GM18861 (cell line): ENCODE results near the gene GPR12.

Experiments used
- ATAC-seq: cut with Tn5 transposase; IDR thresholded peaks from one replicate; pipeline ENCODE4 v1.9.1; 2021; ENCODE audit not compliant: unreplicated experiment

Gene GPR12

GRCh38 chr13:26706381-26706780 lies 54.2 kb downstream of the GPR12 start:
- ATAC-seq, result no peak

- no peak for ATAC-seq
Measured at GRCh38 chr13:26705536-26705935, 55.0 kb downstream of the GPR12 start.
